Neuronal stem cell (in vitro differentiated cells): ENCODE measurements around the gene TUFT1.
A peak's percentile ranks its signal among the peaks of the same experiment; 100 is the strongest.

Experiments
- DNase-seq: peaks from one replicate; pipeline ENCODE4 v3.0.0-alpha.2; 2013; ENCODE audit warnings: low spot score
- H2AFZ ChIP-seq: one replicate; pipeline ENCODE4 v1.6.1; 2013; ENCODE audit warnings: mild to moderate bottlenecking, low read length, inconsistent platforms
- H2AK5ac ChIP-seq: 2 replicates; pipeline ENCODE4 v1.6.1; 2013; ENCODE audit warnings: low read depth, mild to moderate bottlenecking, inconsistent platforms, low read length, moderate library complexity, mixed read lengths
- H2BK120ac ChIP-seq: 2 replicates; pipeline ENCODE4 v1.6.1; 2013; ENCODE audit warnings: low read depth, mild to moderate bottlenecking, inconsistent platforms, low read length, moderate library complexity, mixed read lengths
- H2BK12ac ChIP-seq: one replicate; pipeline ENCODE4 v1.6.1; 2013; ENCODE audit warnings: low read length, inconsistent platforms
- H2BK15ac ChIP-seq: 2 replicates; pipeline ENCODE4 v1.6.1; 2013; ENCODE audit warnings: mild to moderate bottlenecking, low read length, inconsistent platforms, mixed read lengths
- H2BK5ac ChIP-seq: one replicate; pipeline ENCODE4 v1.6.1; 2013; ENCODE audit warnings: inconsistent platforms, mild to moderate bottlenecking, low read length, moderate library complexity
- H3K14ac ChIP-seq: one replicate; pipeline ENCODE4 v1.6.1; 2013; ENCODE audit warnings: low read length, inconsistent platforms
- H3K18ac ChIP-seq: 2 replicates; pipeline ENCODE4 v1.6.1; 2013; ENCODE audit warnings: low read length, inconsistent platforms
- H3K23ac ChIP-seq: 2 replicates; pipeline ENCODE4 v1.6.1; 2013; ENCODE audit warnings: low read depth, mild to moderate bottlenecking, mixed read lengths, low read length, inconsistent platforms; ENCODE audit not compliant: poor library complexity
- H3K27ac ChIP-seq: replicated peaks from 3 replicates; pipeline ENCODE4 v1.5.1; 2013; ENCODE audit warnings: low read length, inconsistent platforms
- H3K27me3 ChIP-seq, 3 experiments: 2 replicates each; pipeline ENCODE4 v1.6.1; 2013; ENCODE audit warnings: low read length in 3 of 3, mild to moderate bottlenecking in 2 of 3, inconsistent platforms in 1 of 3, low read depth in 1 of 3, mixed read lengths in 1 of 3, moderate library complexity in 1 of 3; ENCODE audit not compliant: control insufficient read depth in 3 of 3, insufficient read depth in 3 of 3
- H3K36me3 ChIP-seq, 2 donors: replicated peaks in 1 of 2; 2 replicates each; pipeline ENCODE4 v1.6.1; 2013; ENCODE audit warnings: low read length in 2 of 2; ENCODE audit not compliant: control insufficient read depth in 2 of 2, insufficient read depth in 2 of 2
- H3K4ac ChIP-seq: 2 replicates; pipeline ENCODE4 v1.6.1; 2013; ENCODE audit warnings: inconsistent platforms, mild to moderate bottlenecking, low read length, moderate library complexity
- H3K4me1 ChIP-seq, 2 donors: 1 replicate in 1 of 2; 2 replicates in 1 of 2; pipeline ENCODE4 v1.6.1; 2013; ENCODE audit warnings: low read length in 2 of 2, low read depth in 1 of 2; ENCODE audit not compliant: control insufficient read depth in 2 of 2, insufficient read depth in 1 of 2
- H3K4me2 ChIP-seq: one replicate; pipeline ENCODE4 v1.6.1; 2013; ENCODE audit warnings: mild to moderate bottlenecking, low read length, inconsistent platforms; ENCODE audit not compliant: insufficient read depth, poor library complexity, severe bottlenecking
- H3K4me3 ChIP-seq, 2 donors: 2 replicates each; pipeline ENCODE4 v1.5.1; 2013; ENCODE audit warnings: low read length in 2 of 2, mild to moderate bottlenecking in 2 of 2, inconsistent platforms in 1 of 2, moderate library complexity in 1 of 2
- H3K79me1 ChIP-seq: one replicate; pipeline ENCODE4 v1.6.1; 2013; ENCODE audit warnings: low read depth, mild to moderate bottlenecking, inconsistent platforms, low read length, moderate library complexity
- H3K9ac ChIP-seq: one replicate; pipeline ENCODE4 v1.6.1; 2013; ENCODE audit warnings: mild to moderate bottlenecking, low read depth, low read length, inconsistent platforms; ENCODE audit not compliant: poor library complexity
- H3K9me3 ChIP-seq, 2 donors: replicated peaks in 1 of 2; 2 replicates each; pipeline versions ENCODE3 to v1.6.1; 2013; ENCODE audit warnings: low read length in 2 of 2, mild to moderate bottlenecking in 2 of 2, inconsistent platforms in 1 of 2, low read depth in 1 of 2, mixed read lengths in 1 of 2, moderate library complexity in 1 of 2; ENCODE audit not compliant: control insufficient read depth in 2 of 2, insufficient read depth in 1 of 2
- H4K8ac ChIP-seq: one replicate; pipeline ENCODE4 v1.6.1; 2013; ENCODE audit warnings: low read depth, mild to moderate bottlenecking, inconsistent platforms, low read length, moderate library complexity
- H4K91ac ChIP-seq: one replicate; pipeline ENCODE4 v1.6.1; 2013; ENCODE audit warnings: low read length, low read depth, mild to moderate bottlenecking, inconsistent platforms; ENCODE audit not compliant: poor library complexity
- WGBS, 2 donors: extraction: QIAGEN DNeasy Blood & Tissue Kit; methylation state at CpG; one replicate each; pipeline ENCODE4 v1.1.7; 2013; ENCODE audit warnings: missing lambda C conversion rate in 2 of 2, mixed read lengths in 1 of 2; ENCODE audit not compliant: insufficient read length in 2 of 2, insufficient replicate concordance in 1 of 2; ENCODE audit errors: extremely low coverage in 2 of 2; 5-methylcytosine and 5-hydroxymethylcytosine counted together

TUFT1 gene

GRCh38 chr1:151613282-151613780 lies 73.2 kb downstream of the TUFT1 start:
- Histone ChIP-seq H3K27ac (no peak overlapping the region), H4K8ac (no peak overlapping the region), H3K23ac (no peak overlapping the region), H2BK120ac (no peak overlapping the region), H3K27me3 (no peaks in the 10 kb centered on the region), H3K4ac (no peak overlapping the region), H2BK12ac (no peak overlapping the region), H2AFZ (peak overlapping the region; percentile 97), H3K4me3 (peak overlapping the region; percentile 61 to 83), H3K18ac (no peak overlapping the region), H2AK5ac (no peak overlapping the region), H3K79me1 (peaks cover 3% of the 10 kb centered on the region), H3K4me1 (peaks cover 0 to under 1% of the 10 kb centered on the region in 2 donors), H3K9ac (no peak overlapping the region), H2BK5ac (no peak overlapping the region), H3K14ac (no peak overlapping the region), H3K4me2 (peak overlapping the region; percentile 76), H2BK15ac (no peak overlapping the region), H4K91ac (no peak overlapping the region), H3K36me3 (peaks cover 0 to 27% of the 10 kb centered on the region in 2 donors), H3K9me3 (no peaks in the 10 kb centered on the region)
- no peak for DNase-seq
- no CpG with 5 or more reads among the region's 9 CpGs for WGBS, 2 donors

- Histone ChIP-seq H3K4ac (no peak overlapping the region), H2BK5ac (no peak overlapping the region), H2AK5ac (no peak overlapping the region), H3K4me3 (no peak overlapping the region), H2BK12ac (no peak overlapping the region), H3K9ac (no peak overlapping the region), H3K27me3 (no peaks in the 10 kb centered on the region), H3K18ac (no peak overlapping the region), H2BK15ac (no peak overlapping the region), H3K4me2 (no peak overlapping the region), H2AFZ (no peak overlapping the region), H3K4me1 (peaks cover 0 to 2% of the 10 kb centered on the region in 2 donors), H2BK120ac (no peak overlapping the region), H3K36me3 (peaks cover 0 to 29% of the 10 kb centered on the region in 2 donors), H3K79me1 (peaks cover 3% of the 10 kb centered on the region), H4K91ac (no peak overlapping the region), H3K27ac (no peak overlapping the region), H4K8ac (no peak overlapping the region), H3K14ac (no peak overlapping the region), H3K9me3 (no peaks in the 10 kb centered on the region), H3K23ac (no peak overlapping the region)
- WGBS, 2 donors, result no CpG with 5 or more reads among the region's 4 CpGs
- no peak for DNase-seq
Observed at GRCh38 chr1:151615711-151616504, 75.8 kb downstream of the TUFT1 start.

- Histone ChIP-seq H4K8ac (no peak overlapping the region), H3K4me2 (no peak overlapping the region), H3K27me3 (no peaks in the 10 kb centered on the region), H3K36me3 (peaks cover 0 to 29% of the 10 kb centered on the region in 2 donors), H2BK5ac (no peak overlapping the region), H2AK5ac (no peak overlapping the region), H4K91ac (no peak overlapping the region), H3K27ac (no peak overlapping the region), H2BK12ac (no peak overlapping the region), H2AFZ (no peak overlapping the region), H2BK120ac (no peak overlapping the region), H3K9me3 (no peaks in the 10 kb centered on the region), H3K4ac (no peak overlapping the region), H3K4me1 (peaks cover 0 to 2% of the 10 kb centered on the region in 2 donors), H3K23ac (no peak overlapping the region), H2BK15ac (no peak overlapping the region), H3K9ac (no peak overlapping the region), H3K18ac (no peak overlapping the region), H3K79me1 (peaks cover 3% of the 10 kb centered on the region), H3K4me3 (no peak overlapping the region), H3K14ac (no peak overlapping the region)
- no peak for DNase-seq
- no CpG with 5 or more reads among the region's 3 CpGs for WGBS, 2 donors
Observed at GRCh38 chr1:151616505-151616849, 76.4 kb downstream of the TUFT1 start.

- peaks cover 0 to 29% of the 10 kb centered on the region in 2 donors for H3K36me3 ChIP-seq
- no peak overlapping the region for H2BK5ac ChIP-seq
- H3K4me1 ChIP-seq, result peaks cover 0 to 2% of the 10 kb centered on the region in 2 donors
- no peak overlapping the region for H2BK15ac ChIP-seq
- no peak overlapping the region for H3K27ac ChIP-seq
- H4K8ac ChIP-seq, result no peak overlapping the region
- no peak overlapping the region for H3K4ac ChIP-seq
- no peak overlapping the region for H3K23ac ChIP-seq
- no peaks in the 10 kb centered on the region for H3K27me3 ChIP-seq
- no peak overlapping the region for H3K18ac ChIP-seq
- WGBS, 2 donors, result no CpG with 5 or more reads among the region's 3 CpGs
- H3K14ac ChIP-seq, result no peak overlapping the region
- H3K9me3 ChIP-seq, result no peaks in the 10 kb centered on the region
- no peak for DNase-seq
- H2BK120ac ChIP-seq, result no peak overlapping the region
- no peak overlapping the region for H2AK5ac ChIP-seq
- H2BK12ac ChIP-seq, result no peak overlapping the region
- no peak overlapping the region for H3K4me2 ChIP-seq
- no peak overlapping the region for H3K9ac ChIP-seq
- H4K91ac ChIP-seq, result no peak overlapping the region
- no peaks in the 10 kb centered on the region for H3K79me1 ChIP-seq
- H3K4me3 ChIP-seq, result no peak overlapping the region
- H2AFZ ChIP-seq, result no peak overlapping the region
Observed at GRCh38 chr1:151618003-151618402, 77.9 kb downstream of the TUFT1 start.
